ENCODE data around the gene PDGFA. TPM values are rescaled to one million over a fixed set of nuclear protein-coding genes. Genes with fewer than 3 reads are reported as not detected.
A peak's percentile ranks its signal among the peaks of the same experiment; 100 is the strongest.

The PDGFA gene
- total RNA-seq, 2 donors from 2014 or later: 175 to 219 TPM

- Histone ChIP-seq H3K9me3 (peaks cover 7% of the 10 kb centered on the region), H3K27me3 (replicated peaks; ENCODE audit: insufficient read depth) (no peaks in the 10 kb centered on the region), H3K4me3 (peak overlapping the region; percentile 77), H3K27ac (peak overlapping the region; percentile 82 to 98), H3K36me3 (no peaks in the 10 kb centered on the region), H3K4me1 (ENCODE audit: control insufficient read depth in 1 of 2, low read depth in 2 of 2) (peaks cover 12 to 46% of the 10 kb centered on the region in 2 donors)
- DNase-seq (ENCODE audit: low spot score): no peak
- no peak for TF ChIP-seq CTCF (IDR thresholded peaks at IDR 0.05)
- ATAC-seq (ENCODE audit: insufficient number of reproducible peaks, low FRiP score, low read depth): no peak
Observed at GRCh38 chr7:522951-523314, 3.3 kb upstream of the PDGFA start.

- Histone ChIP-seq H3K36me3 (no peaks in the 10 kb centered on the region), H3K9me3 (peaks cover 7% of the 10 kb centered on the region), H3K4me3 (peak overlapping the region; percentile 77), H3K4me1 (ENCODE audit: control insufficient read depth in 1 of 2, low read depth in 2 of 2) (peaks cover 12 to 46% of the 10 kb centered on the region in 2 donors), H3K27ac (peak overlapping the region; percentile 82 to 98), H3K27me3 (replicated peaks; ENCODE audit: insufficient read depth) (no peaks in the 10 kb centered on the region)
- TF ChIP-seq CTCF (IDR thresholded peaks at IDR 0.05): no peak
- ATAC-seq (ENCODE audit: insufficient number of reproducible peaks, low FRiP score, low read depth) (peak; percentile 53), DNase-seq (ENCODE audit: low spot score) (no peak)
Observed at GRCh38 chr7:522071-522950, 2.7 kb upstream of the PDGFA start.

GRCh38 chr7:521221-522070 is 1.8 kb upstream of the PDGFA start:
- Histone ChIP-seq H3K27me3 (replicated peaks; ENCODE audit: insufficient read depth) (no peaks in the 10 kb centered on the region), H3K36me3 (no peaks in the 10 kb centered on the region), H3K4me3 (peak overlapping the region; percentile 77), H3K9me3 (peaks cover 7% of the 10 kb centered on the region), H3K27ac (peak overlapping the region; percentile 82 to 98), H3K4me1 (ENCODE audit: control insufficient read depth in 1 of 2, low read depth in 2 of 2) (peaks cover 12 to 46% of the 10 kb centered on the region in 2 donors)
- TF ChIP-seq CTCF (IDR thresholded peaks at IDR 0.05): no peak
- no peak for ATAC-seq (ENCODE audit: insufficient number of reproducible peaks, low FRiP score, low read depth)
- DNase-seq (ENCODE audit: low spot score): no peak

GRCh38 chr7:520503-521161 is 986 bp upstream of the PDGFA start:
- Histone ChIP-seq H3K36me3 (no peaks in the 10 kb centered on the region), H3K9me3 (peaks cover 7% of the 10 kb centered on the region), H3K27ac (peak overlapping the region; percentile 95 to 98), H3K27me3 (replicated peaks; ENCODE audit: insufficient read depth) (no peaks in the 10 kb centered on the region), H3K4me1 (ENCODE audit: control insufficient read depth in 1 of 2, low read depth in 2 of 2) (peaks cover 15 to 47% of the 10 kb centered on the region in 2 donors), H3K4me3 (peak overlapping the region; percentile 77)
- ATAC-seq (ENCODE audit: insufficient number of reproducible peaks, low FRiP score, low read depth): no peak
- DNase-seq (ENCODE audit: low spot score): no peak
- TF ChIP-seq CTCF (IDR thresholded peaks at IDR 0.05): no peak
